ENCODE measurements around the gene PLXNA3.

Gene PLXNA3

GRCh38 chrX:154458116-154458953, at the start of gene PLXNA3:
TSS of gene PLXNA3 (plus strand) at chrX:154458281. CDS start at chrX:154460184, 1,903 bp downstream.
- peak in 1 of 2 donors; percentile 31 for DNase-seq

- no peak for DNase-seq
Observed at GRCh38 chrX:154408659-154409221, 49.3 kb upstream of the PLXNA3 start.

- DNase-seq, result peak; percentile 76 to 89
Observed at GRCh38 chrX:154409222-154409871, 48.7 kb upstream of the PLXNA3 start, which contains the start of gene DNASE1L1. TSS of gene DNASE1L1 (minus strand) at chrX:154409254. CDS start at chrX:154405568, 3,686 bp downstream.

- DNase-seq, result peak in 1 of 2 donors; percentile 33
Observed at GRCh38 chrX:154411981-154412340, 46.1 kb upstream of the PLXNA3 start.

GRCh38 chrX:154412468-154412867, 45.6 kb upstream of the PLXNA3 start:
- DNase-seq, result no peak

GRCh38 chrX:154413142-154413541, 44.9 kb upstream of the PLXNA3 start:
- no peak for DNase-seq

GRCh38 chrX:154417157-154417556, 40.9 kb upstream of the PLXNA3 start:
- no peak for DNase-seq

- no peak for DNase-seq
Observed at GRCh38 chrX:154419189-154419588, 38.9 kb upstream of the PLXNA3 start.

GRCh38 chrX:154419688-154420401, 38.2 kb upstream of the PLXNA3 start:
- no peak for DNase-seq

- no peak for DNase-seq
Observed at GRCh38 chrX:154420402-154420756, 37.7 kb upstream of the PLXNA3 start.

- peak; percentile 20 to 51 for DNase-seq
Observed at GRCh38 chrX:154426916-154427770, 30.9 kb upstream of the PLXNA3 start.

GRCh38 chrX:154428176-154429171, 29.6 kb upstream of the PLXNA3 start, which contains the start of gene ATP6AP1:
TSS of gene ATP6AP1 (plus strand) at chrX:154428677. CDS start at chrX:154428693, 16 bp downstream.
- peak; percentile 87 to 92 for DNase-seq

- DNase-seq, result peak in 1 of 2 donors; percentile 59
Observed at GRCh38 chrX:154429711-154430110, 28.4 kb upstream of the PLXNA3 start.

GRCh38 chrX:154430479-154430878, 27.6 kb upstream of the PLXNA3 start:
- DNase-seq, result peak; percentile 22 to 53

GRCh38 chrX:154430916-154431315, 27.2 kb upstream of the PLXNA3 start:
- peak; percentile 76 to 90 for DNase-seq

GRCh38 chrX:154431341-154431740, 26.7 kb upstream of the PLXNA3 start:
- peak; percentile 53 to 87 for DNase-seq

GRCh38 chrX:154432210-154432609, 25.9 kb upstream of the PLXNA3 start:
- DNase-seq, result no peak

- DNase-seq, result no peak
Observed at GRCh38 chrX:154433605-154434004, 24.5 kb upstream of the PLXNA3 start.

- DNase-seq, result no peak
Observed at GRCh38 chrX:154434394-154435168, 23.5 kb upstream of the PLXNA3 start.

Data from inflammatory macrophage treated with lipopolysaccharide for 1 hour (primary cell).